SK-N-MC (cell line): ENCODE results near the gene UBA6.

Experiments used
- EZH2 ChIP-seq: fragments of 200-600 bp; sonication (generic); IDR thresholded peaks from one replicate; pipeline ENCODE4 v1.6.1; 2017; ENCODE audit warnings: antibody characterized with exemption
- POLR2AphosphoS5 ChIP-seq: IDR thresholded peaks from 2 replicates; pipeline ENCODE4 v1.6.1; 2012; ENCODE audit warnings: mild to moderate bottlenecking, low read depth, low read length, borderline replicate concordance

- TF ChIP-seq EZH2 (no peak), POLR2AphosphoS5 (no peak)
These were observed 42.2 kb upstream of the UBA6 start for GRCh38 chr4:67743194-67743593.
